Large intestine (tissue), 1 donor: ENCODE data around the gene PIH1D1. TPM values are rescaled to one million over a fixed set of nuclear protein-coding genes. Genes with fewer than 3 reads are reported as not detected.

ENCODE experiments used
- polyA plus RNA-seq: library from polyadenylated mRNA; unstranded; fragments of 120-200 nt; gene quantifications from one replicate; pipeline ENCODE4 v1.2.1, GENCODE V29; 2013

PIH1D1 gene
- polyA plus RNA-seq, 1 donor, result 80.8 TPM

Other genes starting within 250 kb of the PIH1D1 start
- gene SLC6A16, start 126.6 kb downstream of the PIH1D1 start, polyA plus RNA-seq, result 0.61 TPM
- 5.9 TPM for gene CD37, start 116.4 kb downstream of the PIH1D1 start, polyA plus RNA-seq
- gene TEAD2, start 89.4 kb downstream of the PIH1D1 start, polyA plus RNA-seq, result 17.2 TPM
- gene DKKL1, start 87.9 kb downstream of the PIH1D1 start, polyA plus RNA-seq, result 0.91 TPM
- not detected for gene KASH5, start 63.6 kb downstream of the PIH1D1 start, polyA plus RNA-seq
- gene PTH2, start 28.4 kb downstream of the PIH1D1 start, polyA plus RNA-seq, result not detected
- not detected for gene GFY, start 26.4 kb downstream of the PIH1D1 start, polyA plus RNA-seq
- 0.19 TPM for gene SLC17A7, start 10.3 kb downstream of the PIH1D1 start, polyA plus RNA-seq
- 27.5 TPM for gene ALDH16A1, start 1.4 kb upstream of the PIH1D1 start, polyA plus RNA-seq
- 6.6 TPM for gene FLT3LG, start 22.4 kb upstream of the PIH1D1 start, polyA plus RNA-seq
- 3,839 TPM for gene RPL13A, start 35.8 kb upstream of the PIH1D1 start, polyA plus RNA-seq
- gene RPS11, start 44.6 kb upstream of the PIH1D1 start, polyA plus RNA-seq, result 3,330 TPM
- 510 TPM for gene FCGRT, start 60.8 kb upstream of the PIH1D1 start, polyA plus RNA-seq
- 59.7 TPM for gene RCN3, start 76.2 kb upstream of the PIH1D1 start, polyA plus RNA-seq
- gene NOSIP, start 128.7 kb upstream of the PIH1D1 start, polyA plus RNA-seq, result 51.3 TPM
- gene PRRG2, start 129.5 kb upstream of the PIH1D1 start, polyA plus RNA-seq, result 11.4 TPM
- gene PRR12, start 139.4 kb upstream of the PIH1D1 start, polyA plus RNA-seq, result 19.1 TPM
- 36.8 TPM for gene RRAS, start 188.3 kb upstream of the PIH1D1 start, polyA plus RNA-seq
- 35.4 TPM for gene SCAF1, start 190.4 kb upstream of the PIH1D1 start, polyA plus RNA-seq
- gene IRF3, start 214.0 kb upstream of the PIH1D1 start, polyA plus RNA-seq, result 95.2 TPM
- gene BCL2L12, start 214.1 kb upstream of the PIH1D1 start, polyA plus RNA-seq, result 22.4 TPM
- 125 TPM for gene PRMT1, start 225.5 kb upstream of the PIH1D1 start, polyA plus RNA-seq
- gene ADM5, start 237.8 kb upstream of the PIH1D1 start, polyA plus RNA-seq, result 1.4 TPM
- 7.4 TPM for gene CPT1C, start 239.3 kb upstream of the PIH1D1 start, polyA plus RNA-seq